Gastrocnemius medialis (tissue), 4 donors: ENCODE results near the gene IGFN1. TPM values are rescaled to one million over a fixed set of nuclear protein-coding genes. Genes with fewer than 3 reads are reported as not detected.

Experiments used
- ATAC-seq, 2 donors: fragments of 150-250 bp; one replicate each; pipeline ENCODE4 v1.9.1; 2016
- DNase-seq, 2 donors: peaks; one replicate each; pipeline ENCODE4 v3.0.0-alpha.2; 2019
- H3K27ac ChIP-seq, 4 donors: fragments of 200-600 bp; sonication (generic); 1 replicate in 1 of 4; 2 replicates in 3 of 4; pipeline ENCODE4 v1.5.1; 2016 to 2018; ENCODE audit warnings: mild to moderate bottlenecking in 2 of 4, moderate library complexity in 1 of 4
- H3K27me3 ChIP-seq, 3 donors: fragments of 200-600 bp; sonication (generic) in 2 of 3; 1 replicate in 1 of 3; 2 replicates in 2 of 3; pipeline versions ENCODE4 v1.5.1 to v1.6.0; 2016 to 2019; ENCODE audit warnings: mild to moderate bottlenecking in 1 of 3, moderate library complexity in 1 of 3
- H3K36me3 ChIP-seq, 2 donors: fragments of 200-600 bp; sonication (generic) in 1 of 2; one replicate each; pipeline ENCODE4 v1.5.1; 2017 to 2018
- H3K4me1 ChIP-seq, 2 donors: fragments of 200-600 bp; sonication (generic) in 1 of 2; one replicate each; pipeline ENCODE4 v1.5.1; 2016 to 2017; ENCODE audit warnings: mild to moderate bottlenecking in 2 of 2
- H3K4me3 ChIP-seq, 4 donors: fragments of 200-600 bp; sonication (generic) in 3 of 4; 1 replicate in 1 of 4; 2 replicates in 3 of 4; pipeline ENCODE4 v1.5.1; 2016 to 2019; ENCODE audit warnings: mild to moderate bottlenecking in 2 of 4
- H3K9me3 ChIP-seq, 3 donors: fragments of 200-600 bp; sonication (generic) in 2 of 3; 1 replicate in 1 of 3; 2 replicates in 2 of 3; pipeline ENCODE4 v1.5.1; 2016 to 2019
- CTCF ChIP-seq, 5 experiments: fragments of 450-650 bp in 3 of 5; fragments of 200-600 bp in 2 of 5; sonication (generic) in 2 of 5; IDR thresholded peaks in 4 of 5; conservative IDR thresholded peaks in 1 of 5; 1 replicate in 4 of 5; 2 replicates in 1 of 5; pipeline ENCODE4 v1.5.1; 2016 to 2019; ENCODE audit warnings: antibody characterized with exemption in 5 of 5, mild to moderate bottlenecking in 3 of 5, moderate library complexity in 3 of 5
- POLR2A ChIP-seq, 2 donors: fragments of 450-650 bp; IDR thresholded peaks; one replicate each; pipeline ENCODE4 v1.6.1; 2017; ENCODE audit warnings: antibody characterized with exemption in 2 of 2, mild to moderate bottlenecking in 2 of 2, moderate library complexity in 2 of 2
- in situ Hi-C, 4 donors: fragments of 200-750 bp; cut with MboI; loops; one replicate each; pipeline versions ENCODE4 v1.15.0 to v1.8.0; 2017; ENCODE audit warnings: low sequenced_read_pairs in 4 of 4
- intact Hi-C: fragments of 100-400 bp; cut with DNase I; formaldehyde crosslinking; loops from one replicate; pipeline ENCODE4 v1.15.1; 2023; ENCODE audit warnings: low total_unique reads
- total RNA-seq, 4 donors: library from RNA; depleted of rRNA; stranded (reverse); fragments of >200 nt; gene quantifications; one replicate each; pipeline versions ENCODE4 v1.1.0 to v1.2.3, GENCODE V29; 2016

The IGFN1 gene
- total RNA-seq, 4 donors from 2014 or later = 11.2 to 113 (median 27.7) TPM

- Histone ChIP-seq H3K27me3 (peaks cover 0 to 10% (median 2%) of the 10 kb centered on the region in 3 donors), H3K4me1 (no peaks in the 10 kb centered on the region), H3K36me3 (no peaks in the 10 kb centered on the region), H3K9me3 (no peaks in the 10 kb centered on the region), H3K4me3 (no peak overlapping the region), H3K27ac (no peak overlapping the region)
- in situ Hi-C loops (loop anchor here (10.0 to 25.0 kb wide), 2 partner anchors 86 to 94 kb away; no protein-coding TSS in a partner anchor), intact Hi-C loops (no loop called here)
- ATAC-seq (peak in 1 of 2 donors; percentile 44), DNase-seq (no peak)
- TF ChIP-seq CTCF (IDR thresholded peaks at IDR 0.05 in 4 of 5, conservative IDR thresholded peaks at IDR 0.05 in 1 of 5) = no peak
- no peak for TF ChIP-seq POLR2A (IDR thresholded peaks at IDR 0.05)
These were observed 78.1 kb downstream of the IGFN1 start for GRCh38 chr1:201268604-201269151.

GRCh38 chr1:201269281-201269680, 78.7 kb downstream of the IGFN1 start:
- H3K4me3 ChIP-seq = no peak overlapping the region
- H3K4me1 ChIP-seq = no peaks in the 10 kb centered on the region
- no peak overlapping the region for H3K27ac ChIP-seq
- ATAC-seq (no peak), DNase-seq (no peak)
- no peaks in the 10 kb centered on the region for H3K36me3 ChIP-seq
- TF ChIP-seq CTCF (IDR thresholded peaks at IDR 0.05 in 4 of 5, conservative IDR thresholded peaks at IDR 0.05 in 1 of 5) = no peak
- TF ChIP-seq POLR2A (IDR thresholded peaks at IDR 0.05) = no peak
- H3K9me3 ChIP-seq = no peaks in the 10 kb centered on the region
- H3K27me3 ChIP-seq = peaks cover 0 to 10% (median 0%) of the 10 kb centered on the region in 3 donors
- intact Hi-C loops (no loop called here), in situ Hi-C loops (loop anchor here (10.0 to 25.0 kb wide), 2 partner anchors 86 to 93 kb away; no protein-coding TSS in a partner anchor)

GRCh38 chr1:201269900-201270410, 79.3 kb downstream of the IGFN1 start:
- Histone ChIP-seq H3K4me1 (no peaks in the 10 kb centered on the region), H3K4me3 (no peak overlapping the region), H3K36me3 (no peaks in the 10 kb centered on the region), H3K27me3 (peaks cover 0 to 10% (median 0%) of the 10 kb centered on the region in 3 donors), H3K27ac (no peak overlapping the region), H3K9me3 (no peaks in the 10 kb centered on the region)
- DNase-seq (no peak), ATAC-seq (no peak)
- intact Hi-C loops (no loop called here), in situ Hi-C loops (loop anchor here (10.0 to 25.0 kb wide), 2 partner anchors 85 to 92 kb away; no protein-coding TSS in a partner anchor)
- no peak for TF ChIP-seq CTCF (IDR thresholded peaks at IDR 0.05 in 4 of 5, conservative IDR thresholded peaks at IDR 0.05 in 1 of 5)
- no peak for TF ChIP-seq POLR2A (IDR thresholded peaks at IDR 0.05)

- ATAC-seq = no peak
- intact Hi-C loops = no loop called here
These were observed 80.2 kb downstream of the IGFN1 start for GRCh38 chr1:201270616-201271390.

More at GRCh38 chr1:201270616-201271390, 80.2 kb downstream of the IGFN1 start:
- no peaks in the 10 kb centered on the region for H3K36me3 ChIP-seq
- no peak overlapping the region for H3K4me3 ChIP-seq
- no peak for DNase-seq
- H3K9me3 ChIP-seq = no peaks in the 10 kb centered on the region
- TF ChIP-seq POLR2A (IDR thresholded peaks at IDR 0.05) (no peak), CTCF (IDR thresholded peaks at IDR 0.05 in 4 of 5, conservative IDR thresholded peaks at IDR 0.05 in 1 of 5) (no peak)
- in situ Hi-C loops = loop anchor here in 1 of 4 donors (25.0 kb wide), 1 partner anchor 91 kb away; no protein-coding TSS in a partner anchor
- no peak overlapping the region for H3K27ac ChIP-seq
- peaks cover 0 to 11% (median 0%) of the 10 kb centered on the region in 3 donors for H3K27me3 ChIP-seq
- no peaks in the 10 kb centered on the region for H3K4me1 ChIP-seq
